IPS DF 4.7 (cell line): ENCODE data around the gene VILL.
"Not testable (repeated sequence)": the region's sequence is repeated elsewhere in the genome, so short reads cannot be mapped to it uniquely, and the experiment has no call there.

ENCODE experiments used
- DNase-seq: peaks from one replicate; pipeline ENCODE4 v3.0.0-alpha.2; 2013; ENCODE audit warnings: low spot score; ENCODE audit errors: extremely low read depth

The VILL gene

GRCh38 chr3:38036286-38036685 lies 45.7 kb downstream of the VILL start:
- no peak for DNase-seq

GRCh38 chr3:38036906-38037305 lies 46.3 kb downstream of the VILL start:
- no peak for DNase-seq

DNA sequence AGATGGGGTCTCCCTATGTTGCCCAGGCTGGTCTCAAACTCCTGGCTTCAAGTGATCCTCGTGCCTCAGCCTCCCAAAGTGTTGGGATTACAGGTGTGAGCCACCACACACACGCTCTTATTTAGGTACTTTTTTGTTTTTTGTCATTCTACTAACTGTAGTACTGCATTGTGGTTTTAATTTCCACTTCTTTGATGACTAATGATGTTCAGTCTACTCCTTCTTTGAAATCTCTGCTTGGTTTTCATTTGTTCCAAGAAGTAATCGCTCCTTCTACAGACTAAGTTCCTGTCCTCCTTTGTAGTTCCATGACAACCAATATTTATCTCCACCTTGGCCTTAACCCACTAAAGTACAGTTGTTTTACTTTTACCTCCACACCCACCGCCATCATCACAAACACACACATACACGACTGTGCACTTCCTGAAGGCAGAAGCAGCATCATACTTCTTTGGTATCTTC lies 47.9 kb downstream of the VILL start:
- DNase-seq: no peak

DNA sequence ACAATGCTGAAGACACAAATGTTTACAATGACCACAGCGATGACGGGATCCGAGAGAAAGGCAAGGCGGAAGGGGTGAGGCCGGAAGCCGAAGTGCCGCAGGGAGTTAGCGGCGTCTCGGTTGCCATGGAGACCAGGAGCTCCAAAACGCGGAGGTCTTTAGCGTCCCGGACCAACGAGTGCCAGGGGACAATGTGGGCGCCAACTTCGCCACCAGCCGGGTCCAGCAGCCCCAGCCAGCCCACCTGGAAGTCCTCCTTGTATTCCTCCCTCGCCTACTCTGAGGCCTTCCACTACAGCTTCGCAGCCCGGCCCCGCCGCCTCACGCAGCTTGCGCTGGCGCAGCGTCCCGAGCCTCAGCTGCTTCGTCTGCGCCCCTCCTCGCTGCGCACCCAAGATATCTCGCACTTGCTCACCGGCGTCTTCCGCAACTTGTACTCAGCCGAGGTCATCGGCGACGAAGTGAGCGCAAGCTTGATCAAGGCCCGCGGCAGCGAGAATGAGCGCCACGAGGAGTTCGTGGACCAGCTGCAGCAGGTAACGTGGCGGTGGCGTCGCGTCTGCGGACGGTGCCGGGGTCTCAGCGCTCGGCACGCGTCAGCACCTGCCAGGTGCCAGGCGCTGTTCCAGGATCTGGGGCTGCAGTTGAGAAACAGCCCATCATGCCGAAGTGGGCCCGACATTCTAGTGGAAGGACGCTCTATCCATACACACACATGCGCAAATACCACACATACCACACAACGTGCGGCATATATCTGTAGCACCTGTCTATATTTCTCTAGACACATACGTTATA lies 48.7 kb downstream of the VILL start, which contains the start of gene DLEC1:
Gene DLEC1 (plus strand): TSS at position 108 of the 798 bp plus-strand sequence. CDS start 18 bp downstream, at position 126.
- no peak for DNase-seq

- DNase-seq: no peak
These were observed 49.3 kb downstream of the VILL start for GRCh38 chr3:38039899-38040261.

- no peak for DNase-seq
These were observed 49.8 kb downstream of the VILL start for GRCh38 chr3:38040401-38040800.

DNA sequence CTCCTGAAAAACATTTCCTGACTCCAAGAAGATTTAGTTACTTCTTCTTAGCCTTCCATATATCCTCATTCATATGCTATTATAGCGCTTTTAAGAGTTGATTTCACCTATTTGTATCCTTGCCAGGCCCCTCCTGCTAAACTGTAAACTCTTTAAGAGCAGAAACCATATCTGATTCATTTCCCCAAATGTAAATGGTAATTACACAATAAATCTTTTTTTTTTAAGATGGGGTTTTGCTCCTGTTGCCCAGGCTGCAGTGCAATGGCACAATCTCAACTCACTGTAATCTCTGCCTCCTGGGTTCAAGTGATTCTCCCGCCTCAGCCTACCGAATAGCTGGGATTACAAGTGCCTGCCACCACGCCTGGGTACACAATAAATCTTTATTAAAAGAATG lies 52.9 kb downstream of the VILL start:
- DNase-seq: no peak

GRCh38 chr3:38046027-38046426 lies 55.4 kb downstream of the VILL start:
- DNase-seq: no peak

- no peak for DNase-seq
These were observed 56.2 kb downstream of the VILL start for GRCh38 chr3:38046821-38047220.

GRCh38 chr3:38047896-38048295 lies 57.3 kb downstream of the VILL start:
- no peak for DNase-seq

GRCh38 chr3:38049358-38050126 lies 59.0 kb downstream of the VILL start:
- no peak for DNase-seq

GRCh38 chr3:38051131-38051530 lies 60.5 kb downstream of the VILL start:
- no peak for DNase-seq

GRCh38 chr3:38053286-38053685 lies 62.7 kb downstream of the VILL start:
- not testable (repeated sequence) for DNase-seq

GRCh38 chr3:38053813-38054498 lies 63.4 kb downstream of the VILL start:
- DNase-seq: not testable (repeated sequence)

DNA sequence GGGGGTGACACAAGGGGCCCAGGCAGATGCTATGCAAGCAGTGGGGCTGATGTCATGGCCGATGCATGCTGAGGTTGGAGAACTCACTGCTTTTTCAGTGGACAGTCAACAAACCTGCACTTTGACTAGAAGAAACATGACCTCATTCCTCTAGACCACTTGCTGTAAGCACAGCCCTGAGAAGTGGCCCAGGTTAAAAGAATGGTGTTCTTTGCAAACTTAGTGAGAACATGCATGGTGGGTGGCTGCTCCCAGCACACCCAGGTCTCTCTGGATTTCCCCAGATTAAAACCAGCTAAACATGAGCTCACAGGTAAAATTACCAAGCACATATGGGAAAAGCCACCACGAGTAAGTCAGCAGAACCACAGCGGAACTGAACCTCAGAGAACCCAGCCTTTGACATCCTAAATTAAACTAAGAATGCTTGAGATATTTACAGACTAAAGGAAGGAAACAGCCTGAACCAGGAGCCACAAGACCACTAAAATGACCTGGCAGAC lies 64.0 kb downstream of the VILL start:
- no peak for DNase-seq
